ENCODE measurements around the gene ST3GAL4.

Gene ST3GAL4

GRCh38 chr11:126440792-126441514 lies 85.5 kb downstream of the ST3GAL4 start (continued):
- TF ChIP-seq PRDM10 (tag by site-specific recombination; IDR thresholded peaks at IDR 0.05) (no peak), KLF16 (tag by site-specific recombination; IDR thresholded peaks at IDR 0.05) (no peak), CTCF (tag by site-specific recombination; IDR thresholded peaks at IDR 0.05) (peak; percentile 71), FEZF1 (tag by site-specific recombination; IDR thresholded peaks at IDR 0.05) (no peak), ZNF398 (tag by site-specific recombination; IDR thresholded peaks at IDR 0.05) (no peak), ZNF654 (tag by site-specific recombination; IDR thresholded peaks at IDR 0.05; ENCODE audit: low read depth) (peak; percentile 96), MZF1 (tag by site-specific recombination; IDR thresholded peaks at IDR 0.05; ENCODE audit: borderline replicate concordance) (no peak), ZNF266 (tag by site-specific recombination; IDR thresholded peaks at IDR 0.05; ENCODE audit: low read depth) (no peak), ZNF391 (tag by site-specific recombination; IDR thresholded peaks at IDR 0.05; ENCODE audit: borderline replicate concordance, low read depth) (no peak), GLIS1 (tag by site-specific recombination; IDR thresholded peaks at IDR 0.05) (peak; percentile 45; the same call in 1 of the 2 replicates), ZNF558 (tag by site-specific recombination; IDR thresholded peaks at IDR 0.05) (no peak), GLI2 (tag by site-specific recombination; IDR thresholded peaks at IDR 0.05; ENCODE audit: borderline replicate concordance, low read depth) (no peak), ZNF544 (tag by site-specific recombination; IDR thresholded peaks at IDR 0.05) (no peak), ZNF521 (tag by site-specific recombination; IDR thresholded peaks at IDR 0.05) (no peak), ZSCAN30 (tag by site-specific recombination; IDR thresholded peaks at IDR 0.05) (peak; percentile 84), ZNF488 (tag by site-specific recombination; IDR thresholded peaks at IDR 0.05) (no peak), ZNF423 (tag by site-specific recombination; IDR thresholded peaks at IDR 0.05) (no peak), REST (tag by site-specific recombination; IDR thresholded peaks at IDR 0.05) (0 out of 2 replicates have a peak, but pooled peaks have one; percentile 45), PATZ1 (tag by site-specific recombination; IDR thresholded peaks at IDR 0.05) (peak; percentile 44; the same call in 1 of the 2 replicates), ZNF112 (tag by site-specific recombination; IDR thresholded peaks at IDR 0.05) (no peak), ELK4 (IDR thresholded peaks at IDR 0.05; ENCODE audit: borderline replicate concordance, low read depth, low read length) (no peak)
